IPS-20b (cell line): ENCODE data around the gene ACAP2.

Source experiments
- H3K27ac ChIP-seq: one replicate; pipeline ENCODE4 v1.5.1; 2013; ENCODE audit warnings: low read length
- H3K27me3 ChIP-seq: 2 replicates; pipeline ENCODE4 v1.6.1; 2013; ENCODE audit warnings: mild to moderate bottlenecking, low read length, inconsistent platforms; ENCODE audit not compliant: insufficient read depth
- H3K36me3 ChIP-seq: 2 replicates; pipeline ENCODE4 v1.6.1; 2013; ENCODE audit warnings: low read depth, mild to moderate bottlenecking, inconsistent platforms, low read length, moderate library complexity; ENCODE audit not compliant: insufficient read depth
- H3K4me1 ChIP-seq: 2 replicates; pipeline ENCODE4 v1.6.1; 2013; ENCODE audit warnings: mild to moderate bottlenecking, control low read depth, inconsistent platforms, low read length, moderate library complexity; ENCODE audit not compliant: insufficient read depth
- H3K4me3 ChIP-seq: 2 replicates; pipeline ENCODE4 v1.5.1; 2013; ENCODE audit warnings: mild to moderate bottlenecking, low read length, inconsistent platforms
- H3K9ac ChIP-seq: 2 replicates; pipeline ENCODE4 v1.6.1; 2013; ENCODE audit warnings: low read depth, mild to moderate bottlenecking, inconsistent platforms, low read length, moderate library complexity
- H3K9me3 ChIP-seq: 2 replicates; pipeline ENCODE4 v1.6.1; 2013; ENCODE audit warnings: mild to moderate bottlenecking, low read depth, low read length, inconsistent platforms; ENCODE audit not compliant: insufficient read depth

ACAP2 gene

GRCh38 chr3:195247086-195247862 lies 195.5 kb downstream of the ACAP2 start:
- Histone ChIP-seq H3K4me3 (no peak overlapping the region), H3K4me1 (peaks cover 6% of the 10 kb centered on the region; the same call in 1 of the 2 replicates), H3K27ac (no peak overlapping the region), H3K36me3 (peaks cover 8% of the 10 kb centered on the region), H3K9ac (no peak overlapping the region), H3K9me3 (no peaks in the 10 kb centered on the region), H3K27me3 (no peaks in the 10 kb centered on the region)

- Histone ChIP-seq H3K9me3 (no peaks in the 10 kb centered on the region), H3K36me3 (peaks cover 8% of the 10 kb centered on the region), H3K27me3 (no peaks in the 10 kb centered on the region), H3K27ac (no peak overlapping the region), H3K4me3 (no peak overlapping the region), H3K9ac (no peak overlapping the region), H3K4me1 (peaks cover 8% of the 10 kb centered on the region; the same call in 1 of the 2 replicates)
Observed at GRCh38 chr3:195246581-195246995, 196.2 kb downstream of the ACAP2 start.

DNA sequence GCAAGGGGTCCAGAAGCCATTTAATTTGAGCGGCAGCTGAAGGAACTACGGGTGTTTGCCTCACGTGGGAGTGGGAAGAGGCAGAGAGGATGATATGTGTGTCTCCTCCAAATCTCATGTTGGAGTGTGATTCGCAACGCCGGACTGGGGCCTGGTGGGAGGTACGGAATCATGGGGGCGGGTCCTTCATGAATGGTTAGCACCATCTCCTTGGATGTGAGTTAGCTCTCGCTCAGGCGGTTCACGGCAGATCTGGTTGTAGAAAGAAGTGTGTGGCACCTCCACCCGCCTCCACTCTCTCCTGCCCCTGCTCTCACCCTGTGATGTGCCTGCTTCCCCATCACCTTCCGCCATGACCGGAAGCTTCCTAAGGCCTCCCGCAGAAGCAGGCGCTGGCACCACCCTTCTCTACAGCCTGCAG lies 197.3 kb downstream of the ACAP2 start:
- Histone ChIP-seq H3K27ac (no peak overlapping the region), H3K9ac (no peak overlapping the region), H3K36me3 (peaks cover 8% of the 10 kb centered on the region), H3K27me3 (no peaks in the 10 kb centered on the region), H3K4me3 (no peak overlapping the region), H3K4me1 (peaks cover 4% of the 10 kb centered on the region; the same call in 1 of the 2 replicates), H3K9me3 (no peaks in the 10 kb centered on the region)

DNA sequence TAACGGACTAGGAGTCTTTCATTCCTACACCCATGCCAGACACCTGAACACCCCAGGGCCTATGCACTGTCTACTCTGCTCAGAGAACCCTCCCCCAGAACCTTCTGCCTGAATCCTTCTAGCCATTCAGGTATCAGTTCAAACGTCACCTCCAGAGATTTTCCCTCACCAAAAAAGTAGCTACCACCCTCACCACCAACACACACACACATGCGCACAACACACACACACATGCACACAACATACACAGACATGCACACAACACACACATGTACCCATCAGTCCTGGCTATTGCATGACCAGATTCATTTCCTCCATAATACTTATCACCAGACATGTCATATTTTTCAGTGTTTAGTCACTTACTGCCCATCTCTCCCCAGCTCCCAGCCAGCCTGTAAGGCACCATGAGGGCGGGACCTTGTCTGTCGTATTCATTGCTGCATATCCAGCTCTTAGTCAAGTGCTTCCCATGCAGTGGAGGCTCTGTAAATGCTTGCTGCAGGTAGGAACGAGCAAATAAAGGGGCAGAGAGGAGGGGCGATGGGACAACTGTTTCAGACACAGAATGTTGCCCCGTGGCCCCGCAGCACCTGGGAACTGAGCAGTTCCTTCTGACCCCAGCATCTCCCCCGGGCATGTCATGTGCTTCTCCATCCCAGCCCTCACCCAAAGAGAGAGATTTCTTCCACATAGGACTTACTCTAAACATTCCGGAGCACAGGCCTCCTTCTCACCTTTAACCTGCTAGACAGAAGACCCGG lies 201.0 kb downstream of the ACAP2 start:
- Histone ChIP-seq H3K4me1 (peaks cover 6% of the 10 kb centered on the region; the same call in 1 of the 2 replicates), H3K27me3 (no peaks in the 10 kb centered on the region), H3K9me3 (no peaks in the 10 kb centered on the region), H3K36me3 (peaks cover 15% of the 10 kb centered on the region), H3K9ac (no peak overlapping the region), H3K27ac (no peak overlapping the region), H3K4me3 (no peak overlapping the region)

DNA sequence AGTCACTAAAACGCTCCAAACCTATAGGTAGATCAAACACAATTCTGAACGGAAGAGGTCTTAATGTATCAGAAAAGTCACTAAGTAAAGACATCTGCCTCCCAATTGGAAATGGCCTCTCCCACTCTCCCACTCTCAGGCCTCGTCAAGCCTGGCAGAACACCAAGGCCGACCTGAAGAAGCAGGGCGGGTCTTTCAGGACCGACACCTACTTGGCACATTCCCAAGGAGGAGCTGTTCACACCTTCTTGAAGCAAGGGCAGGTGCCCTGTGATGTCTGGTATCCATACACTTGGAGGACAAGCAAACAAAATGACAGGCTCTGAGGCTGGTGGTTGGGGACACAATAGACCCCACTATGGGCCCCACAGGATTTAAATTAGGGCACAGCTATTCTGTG lies 201.9 kb downstream of the ACAP2 start:
- no peak overlapping the region for H3K9ac ChIP-seq
- peaks cover 6% of the 10 kb centered on the region; the same call in 1 of the 2 replicates for H3K4me1 ChIP-seq
- H3K4me3 ChIP-seq = no peak overlapping the region
- H3K27ac ChIP-seq = no peak overlapping the region
- peaks cover 9% of the 10 kb centered on the region; the same call in 1 of the 2 replicates for H3K36me3 ChIP-seq
- H3K9me3 ChIP-seq = no peaks in the 10 kb centered on the region
- H3K27me3 ChIP-seq = no peaks in the 10 kb centered on the region

GRCh38 chr3:195240171-195240701 lies 202.6 kb downstream of the ACAP2 start:
- Histone ChIP-seq H3K9me3 (no peaks in the 10 kb centered on the region), H3K9ac (no peak overlapping the region), H3K27ac (no peak overlapping the region), H3K4me1 (peaks cover 6% of the 10 kb centered on the region; the same call in 1 of the 2 replicates), H3K36me3 (peaks cover 10% of the 10 kb centered on the region; the same call in 1 of the 2 replicates), H3K27me3 (no peaks in the 10 kb centered on the region), H3K4me3 (no peak overlapping the region)

DNA sequence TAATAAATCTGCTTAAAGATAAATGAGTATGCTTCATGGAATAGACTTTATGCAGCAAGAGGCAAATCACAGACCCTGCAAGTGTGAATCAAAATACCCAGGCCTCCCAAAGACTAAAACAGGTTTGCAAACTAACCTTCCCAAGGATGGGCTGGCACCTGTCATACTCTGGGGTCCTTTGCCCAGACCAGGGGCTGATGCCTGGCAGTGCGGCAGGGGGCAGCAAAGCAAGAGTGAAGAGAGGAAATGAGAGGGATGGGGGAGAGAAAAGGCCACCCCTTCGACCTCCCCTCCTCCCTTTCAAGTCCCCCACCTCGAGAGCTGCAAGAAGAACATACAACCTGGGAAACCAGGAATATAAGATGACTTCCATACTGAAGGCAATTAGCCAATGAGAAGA lies 203.7 kb downstream of the ACAP2 start:
- Histone ChIP-seq H3K27ac (no peak overlapping the region), H3K9ac (no peak overlapping the region), H3K27me3 (no peaks in the 10 kb centered on the region), H3K4me1 (peaks cover 6% of the 10 kb centered on the region; the same call in 1 of the 2 replicates), H3K36me3 (peaks cover 11% of the 10 kb centered on the region; the same call in 1 of the 2 replicates), H3K4me3 (no peak overlapping the region), H3K9me3 (no peaks in the 10 kb centered on the region)

DNA sequence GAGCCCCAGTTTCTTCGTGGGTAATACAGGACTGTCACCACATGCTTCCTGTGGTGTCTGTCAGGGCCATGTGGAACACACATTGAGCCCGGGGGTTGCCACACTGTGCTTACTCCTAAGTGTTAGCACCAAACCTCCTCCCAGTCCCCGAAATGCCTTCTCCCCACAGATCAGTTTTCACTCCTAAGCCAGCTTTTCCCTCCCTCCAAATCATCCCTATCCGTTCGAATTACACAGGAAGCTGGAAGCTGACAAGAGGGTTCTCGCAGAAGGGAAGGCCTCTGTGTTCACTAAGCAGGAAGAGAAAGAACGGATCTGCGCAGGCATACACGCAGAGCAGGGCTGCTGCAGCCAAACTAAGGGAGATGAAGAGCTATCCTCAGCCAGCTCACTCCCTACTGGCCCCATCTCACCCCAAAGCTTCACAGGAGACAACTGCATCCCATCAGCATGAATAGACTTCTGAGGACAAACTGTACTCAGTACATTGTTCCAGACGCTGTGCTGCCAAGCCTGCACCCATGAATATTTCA lies 204.2 kb downstream of the ACAP2 start:
- Histone ChIP-seq H3K9ac (no peak overlapping the region), H3K27ac (no peak overlapping the region), H3K9me3 (no peaks in the 10 kb centered on the region), H3K4me1 (peaks cover 6% of the 10 kb centered on the region; the same call in 1 of the 2 replicates), H3K4me3 (no peak overlapping the region), H3K27me3 (no peaks in the 10 kb centered on the region), H3K36me3 (peaks cover 11% of the 10 kb centered on the region; the same call in 1 of the 2 replicates)

- Histone ChIP-seq H3K9ac (no peak overlapping the region), H3K9me3 (no peaks in the 10 kb centered on the region)
Observed at GRCh38 chr3:195238081-195238571, 204.7 kb downstream of the ACAP2 start.

DNA sequence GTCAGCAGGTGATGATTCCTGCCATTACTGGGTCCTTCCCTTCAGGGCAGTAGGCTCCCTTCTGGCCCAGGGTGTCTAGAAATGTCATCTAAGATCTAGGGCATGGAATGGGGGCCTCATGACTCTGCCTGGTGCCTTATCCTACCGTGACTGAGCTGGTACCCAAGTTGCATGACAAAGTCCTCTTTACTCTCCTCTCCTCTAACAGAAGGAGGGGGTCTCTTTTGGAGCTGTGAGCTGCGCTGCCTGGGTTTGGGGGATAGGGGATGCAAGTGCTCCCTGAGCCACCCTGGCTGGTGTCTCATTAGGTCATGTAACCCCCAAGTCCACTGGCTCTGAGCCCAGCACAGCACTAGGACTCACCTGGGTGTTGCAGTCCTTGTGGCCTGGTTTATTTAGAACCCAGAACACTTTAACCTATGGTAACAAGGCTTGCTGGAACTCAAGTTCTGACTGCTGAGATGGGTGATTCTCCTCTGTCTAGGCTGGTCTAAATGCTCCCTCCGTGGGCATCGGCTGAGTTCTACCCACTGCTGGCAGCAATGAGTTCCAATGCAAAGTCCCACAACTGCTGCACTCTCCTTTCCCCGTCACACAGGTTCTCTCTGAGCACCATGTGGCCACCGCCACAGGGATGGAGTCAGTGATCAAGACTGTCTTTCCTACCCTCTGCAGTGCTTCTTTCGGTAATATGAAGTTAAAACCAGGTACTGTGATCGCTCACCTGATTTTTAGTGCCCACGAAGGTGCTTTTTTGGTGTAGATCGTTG lies 205.8 kb downstream of the ACAP2 start:
- no peaks in the 10 kb centered on the region for H3K9me3 ChIP-seq
- H3K4me1 ChIP-seq = peaks cover 2% of the 10 kb centered on the region; the same call in 1 of the 2 replicates
- no peaks in the 10 kb centered on the region for H3K27me3 ChIP-seq
- no peak overlapping the region for H3K27ac ChIP-seq
- peaks cover 11% of the 10 kb centered on the region; the same call in 1 of the 2 replicates for H3K36me3 ChIP-seq
- H3K9ac ChIP-seq = no peak overlapping the region
- H3K4me3 ChIP-seq = no peak overlapping the region

More at GRCh38 chr3:195238081-195238571, 204.7 kb downstream of the ACAP2 start:
- Histone ChIP-seq H3K4me3 (no peak overlapping the region), H3K4me1 (peaks cover 6% of the 10 kb centered on the region; the same call in 1 of the 2 replicates), H3K27me3 (no peaks in the 10 kb centered on the region), H3K27ac (no peak overlapping the region), H3K36me3 (peaks cover 11% of the 10 kb centered on the region; the same call in 1 of the 2 replicates)
